Left forelimb (tissue), 1 donor: ENCODE measurements around the gene MAST1.
"Not testable (repeated sequence)": the region's sequence is repeated elsewhere in the genome, so short reads cannot be mapped to it uniquely, and the experiment has no call there.

Source experiments
- DNase-seq: peaks from one replicate; pipeline ENCODE4 v3.0.0-alpha.2; 2018; ENCODE audit warnings: low spot score

The MAST1 gene

GRCh38 chr19:12872255-12872654 lies 33.9 kb downstream of the MAST1 start:
- DNase-seq: no peak

- DNase-seq: no peak
Measured at GRCh38 chr19:12872941-12873890, 34.9 kb downstream of the MAST1 start.

GRCh38 chr19:12873891-12874745 lies 35.8 kb downstream of the MAST1 start:
- no peak for DNase-seq

GRCh38 chr19:12875086-12875485 lies 36.8 kb downstream of the MAST1 start:
- no peak for DNase-seq

- no peak for DNase-seq
Measured at GRCh38 chr19:12880551-12881171, 42.3 kb downstream of the MAST1 start.

GRCh38 chr19:12881172-12881808 lies 43.0 kb downstream of the MAST1 start, which contains the start of gene DNASE2:
TSS of gene DNASE2 (minus strand) at chr19:12881449. CDS start at chr19:12881375, 74 bp downstream.
- DNase-seq: peak; percentile 92

- no peak for DNase-seq
Measured at GRCh38 chr19:12882589-12882988, 44.3 kb downstream of the MAST1 start.

- DNase-seq: no peak
Measured at GRCh38 chr19:12884202-12884601, 45.9 kb downstream of the MAST1 start.

GRCh38 chr19:12884627-12884925 lies 46.3 kb downstream of the MAST1 start:
- DNase-seq: no peak

GRCh38 chr19:12884926-12885748 lies 46.8 kb downstream of the MAST1 start:
- no peak for DNase-seq

GRCh38 chr19:12885749-12886650 lies 47.7 kb downstream of the MAST1 start:
- DNase-seq: no peak

GRCh38 chr19:12886651-12886968 lies 48.3 kb downstream of the MAST1 start:
- DNase-seq: no peak

- DNase-seq: no peak
Measured at GRCh38 chr19:12886969-12887747, 48.8 kb downstream of the MAST1 start, which contains the start of gene KLF1. TSS of gene KLF1 (minus strand) at chr19:12887201. CDS start at chr19:12887140, 61 bp downstream.

GRCh38 chr19:12888006-12888603 lies 49.8 kb downstream of the MAST1 start:
- no peak for DNase-seq

- not testable (repeated sequence) for DNase-seq
Measured at GRCh38 chr19:12890299-12890786, 52.0 kb downstream of the MAST1 start.

- peak; percentile 95 for DNase-seq
Measured at GRCh38 chr19:12890787-12891552, 52.7 kb downstream of the MAST1 start, which contains the start of gene GCDH. TSS of gene GCDH (plus strand) at chr19:12891160. CDS start at chr19:12891305, 145 bp downstream.

GRCh38 chr19:12891553-12892021 lies 53.3 kb downstream of the MAST1 start:
- DNase-seq: no peak

GRCh38 chr19:12893582-12893981 lies 55.3 kb downstream of the MAST1 start:
- no peak for DNase-seq
